CD4-positive, alpha-beta T cell (primary cell): ENCODE results near the gene GADD45A. TPM values are rescaled to one million over a fixed set of nuclear protein-coding genes. Genes with fewer than 3 reads are reported as not detected.

ENCODE experiments used
- ATAC-seq: fragments of 200-7000 bp; cut with Tn5 transposase; one replicate; pipeline ENCODE4 v1.10.0; 2022; ENCODE audit warnings: mild to moderate bottlenecking; ENCODE audit not compliant: poor library complexity
- CTCF ChIA-PET: fragments of 350-600 bp; sonication (Branson Sonifier 250); formaldehyde crosslinking; loops from one replicate; lab custom pipeline; 2021; ENCODE audit warnings: antibody characterized with exemption, inconsistent platforms; lab: Charles Lee
- POLR2A ChIA-PET: fragments of 350-600 bp; sonication (Branson Sonifier 250); formaldehyde crosslinking; loops from one replicate; lab custom pipeline; 2021; ENCODE audit warnings: antibody characterized with exemption, inconsistent platforms; lab: Charles Lee
- DNase-seq, 14 experiments: peaks; one replicate each; pipeline ENCODE4 v3.0.0-alpha.2; 2013 to 2020; ENCODE audit warnings: mixed read lengths in 2 of 14
- H3K27ac ChIP-seq, 2 donors: one replicate each; pipeline versions ENCODE4 v1.5.1 to v1.7.0; 2013; ENCODE audit warnings: low read length in 2 of 2, low read depth in 1 of 2, mild to moderate bottlenecking in 1 of 2
- H3K27me3 ChIP-seq, 2 experiments: 1 replicate in 1 of 2; 2 replicates in 1 of 2; pipeline versions ENCODE4 v1.6.1 to v1.7.0; 2013; ENCODE audit warnings: low read length in 2 of 2, control low read depth in 1 of 2, mild to moderate bottlenecking in 1 of 2, moderate library complexity in 1 of 2; ENCODE audit not compliant: insufficient read depth in 2 of 2, control insufficient read depth in 1 of 2
- H3K36me3 ChIP-seq: one replicate; pipeline ENCODE4 v1.6.1; 2013; ENCODE audit warnings: low read length, control low read depth; ENCODE audit not compliant: insufficient read depth
- H3K4me1 ChIP-seq: one replicate; pipeline ENCODE4 v1.6.1; 2013; ENCODE audit warnings: low read length, control low read depth; ENCODE audit not compliant: insufficient read depth
- H3K4me3 ChIP-seq: one replicate; pipeline ENCODE4 v1.5.1; 2013; ENCODE audit warnings: mild to moderate bottlenecking, low read length, moderate library complexity
- H3K9me3 ChIP-seq, 2 experiments: 1 replicate in 1 of 2; 2 replicates in 1 of 2; pipeline versions ENCODE4 v1.6.1 to v1.7.0; 2013; ENCODE audit warnings: low read length in 2 of 2, mild to moderate bottlenecking in 2 of 2, control low read depth in 1 of 2, moderate library complexity in 1 of 2; ENCODE audit not compliant: control insufficient read depth in 1 of 2, insufficient read depth in 1 of 2
- H3K27ac Mint-ChIP-seq: one replicate; pipeline ENCODE4 v1.8.0; 2020; ENCODE audit warnings: mixed read lengths
- H3K27me3 Mint-ChIP-seq: one replicate; pipeline ENCODE4 v1.8.0; 2021; ENCODE audit warnings: mixed read lengths
- H3K36me3 Mint-ChIP-seq: one replicate; pipeline ENCODE4 v1.8.0; 2021; ENCODE audit warnings: low read depth, mixed read lengths
- H3K4me1 Mint-ChIP-seq: one replicate; pipeline ENCODE4 v1.8.0; 2021; ENCODE audit warnings: low read depth, mixed read lengths
- H3K4me3 Mint-ChIP-seq: one replicate; pipeline ENCODE4 v1.8.0; 2020; ENCODE audit warnings: mild to moderate bottlenecking, mixed read lengths
- H3K9me3 Mint-ChIP-seq: one replicate; pipeline ENCODE4 v1.8.0; 2020; ENCODE audit warnings: mixed read lengths
- CTCF ChIP-seq: fragments of 200-600 bp; IDR thresholded peaks from one replicate; pipeline ENCODE4 v1.8.0; 2022; ENCODE audit warnings: antibody characterized with exemption, mild to moderate bottlenecking
- intact Hi-C, 2 experiments: fragments of 100-400 bp; cut with DNase I in 1 of 2; cut with micrococcal nuclease in 1 of 2; formaldehyde crosslinking; loops; one replicate each; pipeline versions ENCODE4 v1.15.1 to v1.9.0; 2023 to 2025; cut with DNase I, micrococcal nuclease
- total RNA-seq, 174 experiments: library from RNA in 2 of 174; stranded (reverse) in 2 of 174; gene quantifications; one replicate each; pipeline ENCODE4 v1.2.3 and lab custom pipeline; 2021 to 2026

Gene GADD45A
- total RNA-seq, 2 experiments from 2014 or later: 136 to 140 TPM

- TF ChIP-seq CTCF: no peak
- no peak overlapping the region for H3K4me3 ChIP-seq
- H3K4me1 Mint-ChIP-seq: no peaks in the 10 kb centered on the region
- no peaks in the 10 kb centered on the region for H3K4me1 ChIP-seq
- ATAC-seq (no peak), DNase-seq (no peak)
- H3K9me3 Mint-ChIP-seq: no peaks in the 10 kb centered on the region
- no peaks in the 10 kb centered on the region for H3K36me3 ChIP-seq
- H3K27me3 ChIP-seq: no peaks in the 10 kb centered on the region
- POLR2A ChIA-PET: interaction anchor here (1.5 kb wide), 1 partner anchor 11 kb away, joined by 7 read pairs; the partner anchor contains the start of gene GADD45A
- H3K4me3 Mint-ChIP-seq: no peak overlapping the region
- H3K9me3 ChIP-seq: no peaks in the 10 kb centered on the region
- no peak overlapping the region for H3K27ac ChIP-seq
- CTCF ChIA-PET: no interaction called here
- H3K36me3 Mint-ChIP-seq: no peaks in the 10 kb centered on the region
- H3K27me3 Mint-ChIP-seq: no peaks in the 10 kb centered on the region
- intact Hi-C loops: no loop called here
- no peak overlapping the region for H3K27ac Mint-ChIP-seq
Observed at GRCh38 chr1:67696708-67697107, 11.7 kb downstream of the GADD45A start.

GRCh38 chr1:67700220-67700619 lies 15.2 kb downstream of the GADD45A start:
- POLR2A ChIA-PET: no interaction called here

GRCh38 chr1:67700692-67701410 lies 15.8 kb downstream of the GADD45A start:
- intact Hi-C loops: no loop called here
- Histone ChIP-seq H3K9me3 (no peaks in the 10 kb centered on the region), H3K27ac (no peak overlapping the region), H3K4me3 (no peak overlapping the region), H3K27me3 (no peaks in the 10 kb centered on the region), H3K4me1 (no peaks in the 10 kb centered on the region), H3K36me3 (no peaks in the 10 kb centered on the region)
- POLR2A ChIA-PET: no interaction called here
- CTCF ChIA-PET: interaction anchor here (0.6 to 1.0 kb wide), 2 partner anchors 33 to 127 kb away, joined by 3 read pairs; no protein-coding TSS in a partner anchor
- ATAC-seq: no peak
- DNase-seq: no peak
- Mint-ChIP-seq H3K27ac (no peak overlapping the region), H3K4me1 (no peaks in the 10 kb centered on the region), H3K36me3 (no peaks in the 10 kb centered on the region), H3K27me3 (no peaks in the 10 kb centered on the region), H3K4me3 (no peak overlapping the region), H3K9me3 (no peaks in the 10 kb centered on the region)
- no peak for TF ChIP-seq CTCF

More at GRCh38 chr1:67700220-67700619, 15.2 kb downstream of the GADD45A start:
- CTCF ChIA-PET: no interaction called here
- ATAC-seq (no peak), DNase-seq (no peak)
- Mint-ChIP-seq H3K4me1 (no peaks in the 10 kb centered on the region), H3K36me3 (no peaks in the 10 kb centered on the region), H3K9me3 (no peaks in the 10 kb centered on the region), H3K27ac (no peak overlapping the region), H3K4me3 (no peak overlapping the region), H3K27me3 (no peaks in the 10 kb centered on the region)
- no peaks in the 10 kb centered on the region for H3K27me3 ChIP-seq
- H3K27ac ChIP-seq: no peak overlapping the region
- no peak for TF ChIP-seq CTCF
- H3K4me3 ChIP-seq: no peak overlapping the region
- intact Hi-C loops: no loop called here
- H3K4me1 ChIP-seq: no peaks in the 10 kb centered on the region
- H3K36me3 ChIP-seq: no peaks in the 10 kb centered on the region
- H3K9me3 ChIP-seq: no peaks in the 10 kb centered on the region
